Thymus (tissue), 14 donors: ENCODE results near the gene TRAPPC8. TPM values are rescaled to one million over a fixed set of nuclear protein-coding genes. Genes with fewer than 3 reads are reported as not detected.

Source experiments
- DNase-seq, 9 donors: peaks; one replicate each; pipeline ENCODE4 v3.0.0-alpha.2; 2013; ENCODE audit warnings: low spot score in 9 of 9, low read depth in 6 of 9, missing footprints in 1 of 9
- H3K27ac ChIP-seq, 2 donors: one replicate each; pipeline ENCODE4 v1.5.1; 2013; ENCODE audit warnings: control low read depth in 1 of 2, low read depth in 1 of 2, low read length in 1 of 2, mild to moderate bottlenecking in 1 of 2, moderate library complexity in 1 of 2
- H3K27me3 ChIP-seq, 2 donors: one replicate each; pipeline ENCODE4 v1.5.1; 2013; ENCODE audit warnings: low read length in 1 of 2; ENCODE audit not compliant: control insufficient read depth in 2 of 2, insufficient read depth in 1 of 2
- H3K36me3 ChIP-seq, 2 donors: one replicate each; pipeline ENCODE4 v1.5.1; 2013; ENCODE audit warnings: low read length in 1 of 2, mild to moderate bottlenecking in 1 of 2, moderate library complexity in 1 of 2; ENCODE audit not compliant: control insufficient read depth in 2 of 2, insufficient read depth in 2 of 2
- H3K4me1 ChIP-seq, 2 donors: one replicate each; pipeline ENCODE4 v1.5.1; 2013; ENCODE audit warnings: low read length in 2 of 2; ENCODE audit not compliant: control insufficient read depth in 2 of 2, insufficient read depth in 2 of 2
- H3K4me3 ChIP-seq, 2 donors: one replicate each; pipeline ENCODE4 v1.5.1; 2013; ENCODE audit warnings: low read length in 2 of 2, control low read depth in 1 of 2, mild to moderate bottlenecking in 1 of 2
- H3K9me3 ChIP-seq, 2 donors: one replicate each; pipeline ENCODE4 v1.5.1; 2013; ENCODE audit warnings: low read length in 1 of 2, mild to moderate bottlenecking in 1 of 2; ENCODE audit not compliant: control insufficient read depth in 2 of 2, insufficient read depth in 1 of 2
- WGBS: extraction: QIAGEN DNeasy Blood & Tissue Kit; methylation state at CpG from one replicate; pipeline ENCODE4 v1.1.7; 2013; 5-methylcytosine and 5-hydroxymethylcytosine counted together
- long read RNA-seq, 10 donors: transcript quantifications; one replicate each; lab custom pipeline, GENCODE V29; 2026
- polyA plus RNA-seq: library from polyadenylated mRNA; stranded (reverse); fragments of 200-250 nt; gene quantifications from one replicate; pipeline ENCODE4 v1.2.3, GENCODE V29; 2013
- total RNA-seq: library from RNA; stranded (reverse); fragments of 120-200 nt; gene quantifications from one replicate; pipeline ENCODE4 v1.2.4, GENCODE V29; 2013
- donor health status: healthy.

TRAPPC8 gene, protein sequence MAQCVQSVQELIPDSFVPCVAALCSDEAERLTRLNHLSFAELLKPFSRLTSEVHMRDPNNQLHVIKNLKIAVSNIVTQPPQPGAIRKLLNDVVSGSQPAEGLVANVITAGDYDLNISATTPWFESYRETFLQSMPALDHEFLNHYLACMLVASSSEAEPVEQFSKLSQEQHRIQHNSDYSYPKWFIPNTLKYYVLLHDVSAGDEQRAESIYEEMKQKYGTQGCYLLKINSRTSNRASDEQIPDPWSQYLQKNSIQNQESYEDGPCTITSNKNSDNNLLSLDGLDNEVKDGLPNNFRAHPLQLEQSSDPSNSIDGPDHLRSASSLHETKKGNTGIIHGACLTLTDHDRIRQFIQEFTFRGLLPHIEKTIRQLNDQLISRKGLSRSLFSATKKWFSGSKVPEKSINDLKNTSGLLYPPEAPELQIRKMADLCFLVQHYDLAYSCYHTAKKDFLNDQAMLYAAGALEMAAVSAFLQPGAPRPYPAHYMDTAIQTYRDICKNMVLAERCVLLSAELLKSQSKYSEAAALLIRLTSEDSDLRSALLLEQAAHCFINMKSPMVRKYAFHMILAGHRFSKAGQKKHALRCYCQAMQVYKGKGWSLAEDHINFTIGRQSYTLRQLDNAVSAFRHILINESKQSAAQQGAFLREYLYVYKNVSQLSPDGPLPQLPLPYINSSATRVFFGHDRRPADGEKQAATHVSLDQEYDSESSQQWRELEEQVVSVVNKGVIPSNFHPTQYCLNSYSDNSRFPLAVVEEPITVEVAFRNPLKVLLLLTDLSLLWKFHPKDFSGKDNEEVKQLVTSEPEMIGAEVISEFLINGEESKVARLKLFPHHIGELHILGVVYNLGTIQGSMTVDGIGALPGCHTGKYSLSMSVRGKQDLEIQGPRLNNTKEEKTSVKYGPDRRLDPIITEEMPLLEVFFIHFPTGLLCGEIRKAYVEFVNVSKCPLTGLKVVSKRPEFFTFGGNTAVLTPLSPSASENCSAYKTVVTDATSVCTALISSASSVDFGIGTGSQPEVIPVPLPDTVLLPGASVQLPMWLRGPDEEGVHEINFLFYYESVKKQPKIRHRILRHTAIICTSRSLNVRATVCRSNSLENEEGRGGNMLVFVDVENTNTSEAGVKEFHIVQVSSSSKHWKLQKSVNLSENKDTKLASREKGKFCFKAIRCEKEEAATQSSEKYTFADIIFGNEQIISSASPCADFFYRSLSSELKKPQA (N-terminal part only)
- 54.6 TPM for total RNA-seq
- polyA plus RNA-seq: 49.2 TPM
- long read RNA-seq, donor 1: 0 reads
- long read RNA-seq, donor 2, full-length matches to known transcripts: 2 of 24 reads
- long read RNA-seq, donor 2, partial matches to known transcripts: 22 of 24 reads
- long read RNA-seq, donor 2, other reads (novel, unspliced or antisense): 0 of 24 reads
- long read RNA-seq, donor 3, full-length matches to known transcripts: 2 of 2 reads
- long read RNA-seq, donor 3, partial matches to known transcripts: 0 of 2 reads
- long read RNA-seq, donor 3, other reads (novel, unspliced or antisense): 0 of 2 reads
- long read RNA-seq, donor 4, full-length matches to known transcripts: 2 of 2 reads
- long read RNA-seq, donor 4, partial matches to known transcripts: 0 of 2 reads
- long read RNA-seq, donor 4, other reads (novel, unspliced or antisense): 0 of 2 reads
- long read RNA-seq, donor 5, full-length matches to known transcripts: 1 of 1 reads
- long read RNA-seq, donor 5, partial matches to known transcripts: 0 of 1 reads
- long read RNA-seq, donor 5, other reads (novel, unspliced or antisense): 0 of 1 reads
- long read RNA-seq, donor 6, full-length matches to known transcripts: 1 of 16 reads
- long read RNA-seq, donor 6, partial matches to known transcripts: 15 of 16 reads
- long read RNA-seq, donor 6, other reads (novel, unspliced or antisense): 0 of 16 reads
- long read RNA-seq, donor 7: 0 reads
- long read RNA-seq, donor 8, full-length matches to known transcripts: 2 of 2 reads
- long read RNA-seq, donor 8, partial matches to known transcripts: 0 of 2 reads
- long read RNA-seq, donor 8, other reads (novel, unspliced or antisense): 0 of 2 reads
- long read RNA-seq, donor 9: 0 reads
- long read RNA-seq, donor 10, full-length matches to known transcripts: 1 of 6 reads
- long read RNA-seq, donor 10, partial matches to known transcripts: 5 of 6 reads
- long read RNA-seq, donor 10, other reads (novel, unspliced or antisense): 0 of 6 reads

DNA sequence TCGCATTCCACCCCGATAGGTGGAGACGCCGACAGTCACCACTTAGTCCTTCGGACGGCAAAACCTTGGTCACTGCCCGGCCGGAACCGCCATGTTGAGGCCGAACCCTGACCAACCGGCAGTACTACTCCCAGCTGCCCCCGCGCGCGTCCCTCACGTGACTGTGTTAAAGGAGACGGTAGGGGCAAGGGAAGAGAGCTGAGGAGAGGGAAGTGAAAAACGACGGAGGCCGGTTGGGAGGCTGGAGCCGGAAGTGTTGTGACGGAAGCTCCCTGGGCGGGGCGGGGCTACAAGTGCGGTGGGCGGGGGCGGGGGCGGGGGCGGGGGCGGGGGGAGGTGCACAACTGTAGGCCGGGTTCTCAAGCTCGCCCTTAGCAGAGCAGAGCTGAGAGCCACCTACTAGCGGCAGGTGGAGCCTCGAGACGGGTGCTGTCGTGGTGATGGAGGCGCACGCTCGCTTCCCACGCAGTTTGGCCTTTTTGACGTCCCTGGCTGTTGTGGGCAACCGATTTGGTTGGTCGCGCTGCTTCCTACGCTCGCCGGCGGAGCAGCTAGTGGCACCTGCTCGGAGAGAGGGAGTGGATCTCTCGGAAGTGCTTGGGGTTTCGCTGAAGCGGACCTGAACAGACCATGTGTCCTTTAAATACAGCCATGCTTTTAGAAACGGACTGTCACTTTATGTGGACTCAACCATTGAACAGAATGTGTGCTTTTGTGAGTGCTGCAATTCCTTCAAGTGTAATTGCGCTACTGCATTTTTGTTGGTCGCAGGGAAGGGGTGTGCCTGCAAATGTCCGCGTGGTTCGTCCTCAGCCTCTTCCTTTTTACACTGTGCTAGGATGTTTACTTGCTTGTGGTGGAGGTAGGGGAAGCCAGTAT is at the start of gene TRAPPC8:
TRAPPC8 (minus strand) TSS at position 130 of the 879 bp plus-strand sequence. CDS start 364 bp downstream, outside the sequence.
- under 1% methylated on average over 58 of the region's 58 CpGs for WGBS
- no peaks in the 10 kb centered on the region for H3K27me3 ChIP-seq
- H3K27ac ChIP-seq: peak within 1 kb of the TSS; percentile 94
- H3K4me1 ChIP-seq: peaks cover 6 to 22% of the 10 kb centered on the region in 2 donors
- H3K4me3 ChIP-seq: peak within 1 kb of the TSS; percentile 75 to 96
- DNase-seq: peak; percentile 81 to 97 (median 88)
- no peaks in the 10 kb centered on the region for H3K9me3 ChIP-seq
- no peaks in the 10 kb centered on the region for H3K36me3 ChIP-seq

- H3K27ac ChIP-seq: no peak overlapping the region
- H3K27me3 ChIP-seq: no peaks in the 10 kb centered on the region
- DNase-seq: no peak
- H3K9me3 ChIP-seq: no peaks in the 10 kb centered on the region
- 100% methylated on average over 2 of the region's 2 CpGs for WGBS
- H3K36me3 ChIP-seq: no peaks in the 10 kb centered on the region
- no peaks in the 10 kb centered on the region for H3K4me1 ChIP-seq
- no peak overlapping the region for H3K4me3 ChIP-seq
Observed at GRCh38 chr18:31990823-31991222, 47.9 kb upstream of the TRAPPC8 start.

- H3K27me3 ChIP-seq: no peaks in the 10 kb centered on the region
- H3K36me3 ChIP-seq: no peaks in the 10 kb centered on the region
- DNase-seq: peak in 1 of 9 donors; percentile 21
- H3K9me3 ChIP-seq: no peaks in the 10 kb centered on the region
- no peak overlapping the region for H3K4me3 ChIP-seq
- WGBS: 66% methylated on average over 5 of the region's 5 CpGs
- H3K4me1 ChIP-seq: peaks cover 0 to 6% of the 10 kb centered on the region in 2 donors
- H3K27ac ChIP-seq: no peak overlapping the region
Observed at GRCh38 chr18:31983976-31984375, 41.0 kb upstream of the TRAPPC8 start.

DNA sequence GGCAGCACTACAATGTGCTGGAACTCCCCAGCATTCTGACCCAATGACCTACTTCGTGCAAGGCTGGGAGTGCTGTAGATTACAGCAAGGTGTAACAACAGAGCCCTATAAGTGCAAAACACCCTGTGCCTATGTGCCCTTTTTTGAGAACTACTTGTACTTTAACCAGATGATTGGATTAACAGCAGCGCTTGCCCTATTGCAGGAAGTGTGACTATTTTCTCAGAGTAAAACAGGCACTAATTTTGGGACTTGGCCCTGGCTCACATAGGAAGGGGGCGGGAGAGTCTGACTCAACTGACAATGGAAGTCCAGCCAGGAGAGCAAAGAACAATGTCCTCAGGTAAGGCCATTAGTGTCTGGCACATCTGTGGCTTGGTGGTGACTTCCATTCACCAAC is 40.1 kb upstream of the TRAPPC8 start:
- no peaks in the 10 kb centered on the region for H3K27me3 ChIP-seq
- H3K4me1 ChIP-seq: peaks cover 0 to 6% of the 10 kb centered on the region in 2 donors
- no peak overlapping the region for H3K27ac ChIP-seq
- no peaks in the 10 kb centered on the region for H3K36me3 ChIP-seq
- H3K9me3 ChIP-seq: peaks cover 0 to 7% of the 10 kb centered on the region in 2 donors
- DNase-seq: no peak
- H3K4me3 ChIP-seq: no peak overlapping the region
- WGBS: 95% methylated on average over 3 of the region's 3 CpGs

DNA sequence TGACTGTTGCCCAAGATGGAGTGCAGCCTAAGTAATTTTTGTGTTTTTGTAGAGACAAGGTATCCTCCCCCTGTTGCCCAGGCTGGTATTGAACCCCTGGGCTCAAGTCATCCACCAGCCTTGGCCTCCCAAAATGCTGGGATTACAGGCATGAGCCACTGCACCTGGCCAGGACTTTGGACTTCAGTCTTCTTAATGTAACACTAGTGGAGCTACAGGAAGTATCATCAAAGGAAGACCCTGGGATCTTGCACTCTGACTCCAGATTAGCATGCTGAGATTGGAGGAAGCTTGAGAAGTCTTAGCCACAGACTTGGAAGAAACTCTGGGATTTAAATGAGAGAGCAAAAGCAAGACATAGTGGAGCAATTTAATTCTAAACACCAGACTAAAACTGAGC is 37.9 kb upstream of the TRAPPC8 start:
- Histone ChIP-seq H3K9me3 (peaks cover 0 to 7% of the 10 kb centered on the region in 2 donors), H3K27me3 (no peaks in the 10 kb centered on the region)

DNA sequence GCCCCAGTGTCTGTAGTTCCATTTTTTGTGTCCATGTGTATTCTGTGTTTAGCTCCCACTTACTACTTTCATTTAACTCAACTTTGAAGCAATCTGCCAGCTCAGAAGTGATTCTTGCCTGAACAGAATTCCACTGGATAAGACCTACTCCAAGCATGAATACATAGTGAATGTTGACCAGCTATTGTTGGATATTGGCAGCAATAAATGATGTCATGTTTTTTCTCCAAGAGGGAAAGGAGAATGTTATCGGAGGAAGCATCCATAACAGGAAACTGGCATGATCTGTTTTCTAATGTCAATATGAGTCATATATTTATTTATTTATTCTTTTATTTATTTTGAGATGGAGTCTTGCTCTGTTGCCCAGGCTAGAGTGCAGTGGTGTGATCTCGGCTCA is 36.8 kb upstream of the TRAPPC8 start:
- peaks cover 0 to 6% of the 10 kb centered on the region in 2 donors for H3K4me1 ChIP-seq
- H3K36me3 ChIP-seq: no peaks in the 10 kb centered on the region
- H3K4me3 ChIP-seq: no peak overlapping the region
- WGBS: 98% methylated on average over 2 of the region's 2 CpGs
- H3K27ac ChIP-seq: no peak overlapping the region
- no peaks in the 10 kb centered on the region for H3K27me3 ChIP-seq
- DNase-seq: no peak
- peaks cover 0 to 12% of the 10 kb centered on the region in 2 donors for H3K9me3 ChIP-seq

More for the DNA sequence above, 37.9 kb upstream of the TRAPPC8 start:
- Histone ChIP-seq H3K4me3 (no peak overlapping the region), H3K4me1 (peaks cover 0 to 6% of the 10 kb centered on the region in 2 donors), H3K27ac (no peak overlapping the region), H3K36me3 (no peaks in the 10 kb centered on the region)
- DNase-seq: no peak

- Histone ChIP-seq H3K27me3 (no peaks in the 10 kb centered on the region), H3K4me3 (no peak overlapping the region), H3K4me1 (no peaks in the 10 kb centered on the region), H3K36me3 (no peaks in the 10 kb centered on the region), H3K9me3 (peaks cover under 1 to 19% of the 10 kb centered on the region in 2 donors), H3K27ac (no peak overlapping the region)
- no peak for DNase-seq
- WGBS: 98% methylated on average over 5 of the region's 5 CpGs
Observed at GRCh38 chr18:31978616-31979015, 35.7 kb upstream of the TRAPPC8 start.
